H1 (cell line): ENCODE measurements around the gene PRSS53. TPM values are rescaled to one million over a fixed set of nuclear protein-coding genes. Genes with fewer than 3 reads are reported as not detected.

ENCODE experiments used
- CTCF ChIA-PET: fragments of 300-600 bp; sonication (Branson Sonifier 250); formaldehyde crosslinking; loops from one replicate; lab custom pipeline; 2021; ENCODE audit not compliant: partially characterized antibody; lab: Charles Lee
- POLR2A ChIA-PET: fragments of 300-600 bp; sonication (Branson Sonifier 250); formaldehyde crosslinking; loops from one replicate; lab custom pipeline; 2021; ENCODE audit warnings: inconsistent platforms; ENCODE audit not compliant: partially characterized antibody; lab: Charles Lee
- DNase-seq, 2 experiments: peaks; one replicate each; pipeline versions ENCODE4 v3.0.0 to v3.0.0-alpha.2; 2010 to 2022; ENCODE audit warnings: low spot score in 2 of 2, low read depth in 1 of 2, mixed read lengths in 1 of 2
- FAIRE-seq: peaks from 2 replicates; lab custom pipeline; 2011; peaks lifted over from hg19 to GRCh38; lab: Jason Lieb, UNC
- H2AFZ ChIP-seq: 2 replicates; pipeline ENCODE4 v1.8.1; 2012; ENCODE audit warnings: low read length, inconsistent platforms
- H2AK5ac ChIP-seq: 2 replicates; pipeline ENCODE4 v1.6.1; 2013; ENCODE audit warnings: low read depth, low read length
- H2BK120ac ChIP-seq: replicated peaks from 2 replicates; pipeline ENCODE3; 2013; ENCODE audit warnings: low read depth, low read length, inconsistent platforms
- H2BK12ac ChIP-seq: 2 replicates; pipeline ENCODE4 v1.6.1; 2013; ENCODE audit warnings: low read depth, low read length
- H2BK15ac ChIP-seq: 2 replicates; pipeline ENCODE4 v1.6.1; 2013; ENCODE audit warnings: low read length
- H2BK20ac ChIP-seq: 2 replicates; pipeline ENCODE4 v1.6.1; 2013; ENCODE audit warnings: low read length
- H2BK5ac ChIP-seq: 2 replicates; pipeline ENCODE4 v1.6.1; 2013; ENCODE audit warnings: low read depth, low read length
- H3K14ac ChIP-seq: 2 replicates; pipeline ENCODE4 v1.6.1; 2013; ENCODE audit warnings: inconsistent platforms; ENCODE audit not compliant: insufficient read length
- H3K18ac ChIP-seq: 2 replicates; pipeline ENCODE4 v1.6.1; 2013; ENCODE audit warnings: low read length; ENCODE audit errors: extremely low read depth
- H3K23ac ChIP-seq: 2 replicates; pipeline ENCODE4 v1.6.1; 2013; ENCODE audit warnings: inconsistent platforms; ENCODE audit not compliant: insufficient read length
- H3K23me2 ChIP-seq: 2 replicates; pipeline ENCODE4 v1.6.1; 2013; ENCODE audit warnings: low read depth, low read length
- H3K27ac ChIP-seq: 2 replicates; pipeline ENCODE4 v1.6.1; 2011; ENCODE audit warnings: low read depth, low read length, inconsistent platforms
- H3K27me3 ChIP-seq, 4 experiments: replicated peaks in 1 of 4; 1 replicate in 1 of 4; 2 replicates in 3 of 4; pipeline versions ENCODE4 v1.6.1 to v1.8.1; 2011 to 2013; ENCODE audit warnings: low read length in 3 of 4, mild to moderate bottlenecking in 3 of 4, inconsistent platforms in 2 of 4, mixed read lengths in 2 of 4, moderate library complexity in 1 of 4; ENCODE audit not compliant: control insufficient read depth in 3 of 4, insufficient read depth in 3 of 4; ENCODE audit errors: extremely low read depth in 1 of 4
- H3K36me3 ChIP-seq, 4 experiments: 2 replicates each; pipeline versions ENCODE4 v1.6.1 to v1.8.1; 2011 to 2013; ENCODE audit warnings: mild to moderate bottlenecking in 4 of 4, low read length in 3 of 4, moderate library complexity in 2 of 4, control low read depth in 1 of 4, inconsistent platforms in 1 of 4; ENCODE audit not compliant: insufficient read depth in 4 of 4, control insufficient read depth in 2 of 4
- H3K4ac ChIP-seq: replicated peaks from 2 replicates; pipeline ENCODE3; 2013; ENCODE audit warnings: low read length, low read depth, mixed read lengths, inconsistent platforms; ENCODE audit not compliant: insufficient read length
- H3K4me1 ChIP-seq, 4 experiments: replicated peaks in 1 of 4; 1 replicate in 1 of 4; 2 replicates in 3 of 4; pipeline versions ENCODE4 v1.6.1 to v1.8.1; 2011 to 2013; ENCODE audit warnings: low read length in 3 of 4, inconsistent platforms in 2 of 4, mixed read lengths in 1 of 4; ENCODE audit not compliant: insufficient read depth in 4 of 4, control insufficient read depth in 3 of 4
- H3K4me2 ChIP-seq, 2 experiments: 2 replicates each; pipeline versions ENCODE4 v1.6.1 to v1.8.1; 2011 to 2013; ENCODE audit warnings: low read depth in 2 of 2, low read length in 2 of 2, control low read depth in 1 of 2, inconsistent platforms in 1 of 2, mild to moderate bottlenecking in 1 of 2; ENCODE audit not compliant: insufficient read depth in 1 of 2
- H3K4me3 ChIP-seq, 4 experiments: fragments of 200-600, 300-600 bp in 1 of 4; sonication (generic), shearing (Covaris generic), sonication (Bioruptor Twin) in 1 of 4; 2 replicates each; pipeline versions ENCODE4 v1.5.1 to v1.8.1; 2011 to 2016; ENCODE audit warnings: low read length in 4 of 4, low read depth in 3 of 4, control low read depth in 2 of 4, inconsistent platforms in 2 of 4, mild to moderate bottlenecking in 2 of 4, mixed read lengths in 1 of 4, moderate library complexity in 1 of 4; ENCODE audit not compliant: insufficient read depth in 2 of 4; ENCODE audit errors: extremely low read depth in 1 of 4
- H3K56ac ChIP-seq: replicated peaks from 2 replicates; pipeline ENCODE3; 2013; ENCODE audit warnings: low read depth, mild to moderate bottlenecking, mixed read lengths, low read length, inconsistent platforms; ENCODE audit not compliant: insufficient read length
- H3K79me1 ChIP-seq: 2 replicates; pipeline ENCODE4 v1.6.1; 2013; ENCODE audit warnings: low read depth, low read length, control low read depth
- H3K79me2 ChIP-seq, 2 experiments: 2 replicates each; pipeline versions ENCODE4 v1.6.1 to v1.8.1; 2012 to 2013; ENCODE audit warnings: low read length in 2 of 2, mild to moderate bottlenecking in 2 of 2, inconsistent platforms in 1 of 2; ENCODE audit not compliant: insufficient read depth in 2 of 2, control insufficient read depth in 1 of 2
- H3K9ac ChIP-seq, 4 experiments: replicated peaks in 1 of 4; 1 replicate in 1 of 4; 2 replicates in 3 of 4; pipeline versions ENCODE4 v1.6.1 to v1.8.1; 2011 to 2013; ENCODE audit warnings: low read depth in 3 of 4, low read length in 3 of 4, control low read depth in 2 of 4, mild to moderate bottlenecking in 2 of 4, moderate library complexity in 2 of 4, inconsistent platforms in 1 of 4; ENCODE audit errors: extremely low read depth in 1 of 4
- H3K9me3 ChIP-seq, 2 experiments: 2 replicates each; pipeline versions ENCODE4 v1.6.1 to v1.8.1; 2012 to 2013; ENCODE audit warnings: mild to moderate bottlenecking in 2 of 2, moderate library complexity in 2 of 2, control low read depth in 1 of 2, inconsistent platforms in 1 of 2, low read depth in 1 of 2, low read length in 1 of 2, mixed read lengths in 1 of 2; ENCODE audit not compliant: insufficient read depth in 2 of 2
- H4K20me1 ChIP-seq, 2 experiments: replicated peaks in 1 of 2; 2 replicates each; pipeline versions ENCODE3 to v1.8.1; 2011 to 2013; ENCODE audit warnings: inconsistent platforms in 2 of 2, low read length in 2 of 2, mild to moderate bottlenecking in 1 of 2; ENCODE audit not compliant: insufficient read depth in 2 of 2, control insufficient read depth in 1 of 2
- H4K5ac ChIP-seq: 2 replicates; pipeline ENCODE4 v1.6.1; 2013; ENCODE audit warnings: low read length, low read depth, mixed read lengths, inconsistent platforms; ENCODE audit not compliant: insufficient read length
- H4K8ac ChIP-seq: 2 replicates; pipeline ENCODE4 v1.8.0; 2013; ENCODE audit warnings: mild to moderate bottlenecking, moderate library complexity, low read length, inconsistent platforms; ENCODE audit not compliant: insufficient read depth; ENCODE audit errors: extremely low read depth
- H4K91ac ChIP-seq: replicated peaks from 2 replicates; pipeline ENCODE3; 2013; ENCODE audit warnings: low read length, mixed read lengths, inconsistent platforms; ENCODE audit not compliant: insufficient read length
- E2F6 ChIP-seq: IDR thresholded peaks from 2 replicates; pipeline ENCODE4 v1.6.1; 2012; ENCODE audit warnings: inconsistent platforms
- WGBS, 2 experiments: shearing (Covaris generic) in 1 of 2; methylation state at CpG; one replicate each; pipeline versions ENCODE4 v1.1.6 to v1.1.7; 2013 to 2015; ENCODE audit warnings: low lambda C conversion rate in 2 of 2, mixed read lengths in 2 of 2, inconsistent platforms in 1 of 2, low coverage in 1 of 2, missing lambda C conversion rate in 1 of 2; ENCODE audit not compliant: insufficient replicate concordance in 2 of 2, insufficient coverage in 1 of 2, insufficient read length in 1 of 2; ENCODE audit errors: extremely low coverage in 1 of 2, missing lambda C conversion rate in 1 of 2; 5-methylcytosine and 5-hydroxymethylcytosine counted together
- polyA plus RNA-seq, 7 experiments: library from polyadenylated mRNA; depleted of rRNA in 3 of 7; stranded (reverse) in 5 of 7; unstranded in 2 of 7; fragments of >200 nt in 5 of 7; fragments of 200-250 nt in 2 of 7; gene quantifications; 1 replicate in 5 of 7; 2 replicates in 1 of 7; 4 replicates in 1 of 7; pipeline versions ENCODE4 v1.2.1 to v1.2.3, GENCODE V29; 2011 to 2013; ENCODE audit warnings: missing spikeins in 2 of 7, mixed read lengths in 2 of 7
- total RNA-seq: library from RNA; stranded (reverse); fragmentation: NEBNext Ultra II Directional; extraction: Animal tissue kit (Norgen Biotek cat#: 25700); gene quantifications from 2 replicates; pipeline ENCODE4 v1.2.1, GENCODE V29; 2021

Gene PRSS53
- total and polyA plus RNA-seq, 2 of the 8 experiments (the other 6 are each of a cell fraction or from before 2014, with no cell fraction given) = 1.7 to 2.6 TPM

GRCh38 chr16:31109622-31110021 is 20.9 kb upstream of the PRSS53 start:
- FAIRE-seq (no peak), DNase-seq (no peak)
- 91% methylated on average over 11 of the region's 12 CpGs; no CpG with 5 or more reads in 1 of the 2 experiments for WGBS, 2 experiments

More at GRCh38 chr16:31109622-31110021, 20.9 kb upstream of the PRSS53 start:
- Histone ChIP-seq H3K4me3 (no peak overlapping the region), H2BK12ac (no peak overlapping the region), H3K4me2 (peak overlapping the region in 1 of 2 experiments; percentile 60; a peak in 2 of 4 replicates), H3K79me2 (no peaks in the 10 kb centered on the region), H2AK5ac (no peak overlapping the region), H3K23me2 (peaks cover 8% of the 10 kb centered on the region), H3K36me3 (peaks cover 2 to 18% (median 12%) of the 10 kb centered on the region in 4 experiments; a peak in 5 of 8 replicates), H4K20me1 (no peaks in the 10 kb centered on the region), H3K4ac (no peak overlapping the region), H3K14ac (no peak overlapping the region), H3K9me3 (no peaks in the 10 kb centered on the region), H2BK15ac (no peak overlapping the region), H4K91ac (no peak overlapping the region), H3K79me1 (no peaks in the 10 kb centered on the region; the same call in 1 of the 2 replicates), H2BK5ac (no peak overlapping the region), H3K27me3 (no peaks in the 10 kb centered on the region), H3K23ac (no peak overlapping the region), H2AFZ (no peak overlapping the region), H2BK20ac (no peak overlapping the region), H2BK120ac (no peak overlapping the region), H3K9ac (no peak overlapping the region), H3K27ac (no peak overlapping the region), H3K4me1 (peaks cover 0 to 5% (median 2%) of the 10 kb centered on the region in 4 experiments; a peak in 1 of 7 replicates), H4K8ac (no peak overlapping the region), H4K5ac (no peak overlapping the region), H3K18ac (no peak overlapping the region), H3K56ac (no peak overlapping the region)
- ChIA-PET CTCF (interaction anchor here (1.0 to 3.1 kb wide), 2 partner anchors 10 to 32 kb away, joined by 3 to 8 read pairs; no protein-coding TSS in a partner anchor), POLR2A (interaction anchor here (1.1 to 29.9 kb wide), 5 partner anchors 8 to 71 kb away, joined by 3 to 713 read pairs (median 3); partner anchors contain the start of genes FUS, KAT8, PRSS36 and PRSS8)
- no peak for TF ChIP-seq E2F6
- TF ChIP-seq, all 59 proteins: peak for 0
